GM21717 (cell line): ENCODE results near the gene PCDHGB7.
"Not testable (repeated sequence)": the region's sequence is repeated elsewhere in the genome, so short reads cannot be mapped to it uniquely, and the experiment has no call there.

ENCODE experiments used
- ATAC-seq: cut with Tn5 transposase; IDR thresholded peaks from one replicate; pipeline ENCODE4 v1.9.1; 2021; ENCODE audit warnings: mild to moderate bottlenecking, moderate library complexity; ENCODE audit not compliant: unreplicated experiment

The PCDHGB7 gene

GRCh38 chr5:141394401-141395187, 22.9 kb upstream of the PCDHGB7 start:
- not testable (repeated sequence) for ATAC-seq

- ATAC-seq = peak; percentile 96
Observed at GRCh38 chr5:141397756-141398551, 19.5 kb upstream of the PCDHGB7 start, which contains the start of gene PCDHGB5. TSS of gene PCDHGB5 (plus strand) at chr5:141397947. CDS start at chr5:141398128, 181 bp downstream.

GRCh38 chr5:141398608-141399007, 18.9 kb upstream of the PCDHGB7 start:
- ATAC-seq = no peak

- ATAC-seq = no peak
Observed at GRCh38 chr5:141399555-141400258, 17.8 kb upstream of the PCDHGB7 start.

GRCh38 chr5:141402553-141403243, 14.8 kb upstream of the PCDHGB7 start, which contains the start of gene PCDHGA9:
TSS of gene PCDHGA9 (plus strand) at chr5:141402778. CDS start at chr5:141402953, 175 bp downstream.
- no peak for ATAC-seq

- ATAC-seq = no peak
Observed at GRCh38 chr5:141403387-141403786, 14.1 kb upstream of the PCDHGB7 start.

GRCh38 chr5:141407790-141408505, 9.5 kb upstream of the PCDHGB7 start, which contains the start of gene PCDHGB6:
TSS of gene PCDHGB6 (plus strand) at chr5:141408021. CDS start at chr5:141408203, 182 bp downstream.
- ATAC-seq = not testable (repeated sequence)

- ATAC-seq = no peak
Observed at GRCh38 chr5:141409598-141410306, 7.7 kb upstream of the PCDHGB7 start.

GRCh38 chr5:141411575-141411974, 5.9 kb upstream of the PCDHGB7 start:
- ATAC-seq = no peak

GRCh38 chr5:141412854-141413539, 4.5 kb upstream of the PCDHGB7 start, which contains the start of gene PCDHGA10:
TSS of gene PCDHGA10 (plus strand) at chr5:141412987. CDS start at chr5:141413176, 189 bp downstream.
- ATAC-seq = peak; percentile 62

GRCh38 chr5:141413540-141414069, 3.9 kb upstream of the PCDHGB7 start:
- no peak for ATAC-seq

GRCh38 chr5:141414548-141415274, 2.8 kb upstream of the PCDHGB7 start:
- ATAC-seq = not testable (repeated sequence)

GRCh38 chr5:141415275-141415618, 2.2 kb upstream of the PCDHGB7 start:
- ATAC-seq = not testable (repeated sequence)

- no peak for ATAC-seq
Observed at GRCh38 chr5:141419074-141419880, 1.8 kb downstream of the PCDHGB7 start.

- ATAC-seq = peak; percentile 76
Observed at GRCh38 chr5:141420855-141421488, 3.5 kb downstream of the PCDHGB7 start, which contains the start of gene PCDHGA11. TSS of gene PCDHGA11 (plus strand) at chr5:141421051. CDS start at chr5:141421228, 177 bp downstream.

GRCh38 chr5:141421489-141421855, 4.0 kb downstream of the PCDHGB7 start:
- no peak for ATAC-seq
